Measurements from ENCODE around the gene POLA1. TPM values are rescaled to one million over a fixed set of nuclear protein-coding genes. Genes with fewer than 3 reads are reported as not detected.

POLA1 gene
- total RNA-seq, 1 donor from 2014 or later = 11.1 TPM

- H3K4me3 ChIP-seq = no peak overlapping the region
- no peaks in the 10 kb centered on the region for H3K4me1 ChIP-seq
- H3K27me3 ChIP-seq = no peaks in the 10 kb centered on the region
- H3K27ac ChIP-seq = no peak overlapping the region
- no peaks in the 10 kb centered on the region for H3K36me3 ChIP-seq
- DNase-seq = no peak
- intact Hi-C loops (cut with DNase I) = no loop called here
- H3K9me3 ChIP-seq = no peaks in the 10 kb centered on the region
- no peak for TF ChIP-seq CTCF (IDR thresholded peaks at IDR 0.05)
- ATAC-seq = no peak
These were observed 82.2 kb downstream of the POLA1 start for GRCh38 chrX:24775891-24776290.

- DNase-seq (no peak), ATAC-seq (no peak)
- Histone ChIP-seq H3K36me3 (no peaks in the 10 kb centered on the region), H3K27me3 (no peaks in the 10 kb centered on the region), H3K4me1 (no peaks in the 10 kb centered on the region), H3K4me3 (no peak overlapping the region), H3K27ac (no peak overlapping the region), H3K9me3 (no peaks in the 10 kb centered on the region)
- intact Hi-C loops (cut with DNase I) = no loop called here
- no peak for TF ChIP-seq CTCF (IDR thresholded peaks at IDR 0.05)
These were observed 83.9 kb downstream of the POLA1 start for GRCh38 chrX:24777660-24778059.

DNA sequence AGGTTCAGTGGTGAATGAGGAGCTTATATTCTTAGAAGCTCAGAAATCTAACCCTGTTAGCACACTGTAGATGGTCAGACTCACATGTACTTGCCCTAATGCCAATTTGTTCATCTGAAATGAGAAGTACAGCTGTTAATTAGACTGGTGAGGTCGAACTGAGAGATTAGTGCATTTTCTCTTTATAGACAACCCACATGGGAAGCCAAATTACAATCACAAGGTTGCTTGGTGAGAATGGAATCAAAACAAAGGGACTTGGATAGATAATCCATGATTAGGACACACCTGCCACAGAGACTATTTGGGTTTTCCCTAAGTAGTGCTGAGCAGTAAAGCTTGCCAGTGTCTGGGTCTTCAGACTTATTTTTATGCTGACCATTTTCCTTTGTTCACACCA, 88.3 kb downstream of the POLA1 start:
- no peak for ATAC-seq
- no peak overlapping the region for H3K27ac ChIP-seq
- intact Hi-C loops (cut with DNase I) = no loop called here
- H3K27me3 ChIP-seq = no peaks in the 10 kb centered on the region
- no peaks in the 10 kb centered on the region for H3K4me1 ChIP-seq
- no peak for TF ChIP-seq CTCF (IDR thresholded peaks at IDR 0.05)
- DNase-seq = no peak
- H3K36me3 ChIP-seq = no peaks in the 10 kb centered on the region
- no peak overlapping the region for H3K4me3 ChIP-seq
- H3K9me3 ChIP-seq = no peaks in the 10 kb centered on the region

DNA sequence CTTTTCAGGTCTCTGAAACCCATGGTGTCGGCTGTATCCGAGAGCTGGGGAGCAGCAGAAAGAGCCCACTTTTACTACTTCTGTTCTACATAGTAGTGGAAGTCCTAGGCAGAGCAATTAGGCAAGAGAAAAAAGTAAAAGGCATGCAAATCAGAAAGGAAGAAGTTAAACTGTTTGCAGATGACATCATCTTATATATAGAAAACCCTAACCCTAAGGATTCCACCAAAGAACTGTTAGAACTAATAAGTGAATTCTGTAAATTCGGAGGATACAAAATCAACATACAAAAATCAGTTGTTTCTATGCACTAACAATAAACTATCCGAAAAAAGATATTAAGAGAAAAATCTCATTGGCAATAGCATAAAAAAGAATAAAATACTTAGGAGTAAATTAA, 95.3 kb downstream of the POLA1 start:
- no peaks in the 10 kb centered on the region for H3K4me1 ChIP-seq
- ATAC-seq = no peak
- no peaks in the 10 kb centered on the region for H3K27me3 ChIP-seq
- no peaks in the 10 kb centered on the region for H3K36me3 ChIP-seq
- intact Hi-C loops (cut with DNase I) = no loop called here
- no peak overlapping the region for H3K27ac ChIP-seq
- DNase-seq = no peak
- TF ChIP-seq CTCF (IDR thresholded peaks at IDR 0.05) = no peak
- no peaks in the 10 kb centered on the region for H3K9me3 ChIP-seq
- H3K4me3 ChIP-seq = no peak overlapping the region

DNA sequence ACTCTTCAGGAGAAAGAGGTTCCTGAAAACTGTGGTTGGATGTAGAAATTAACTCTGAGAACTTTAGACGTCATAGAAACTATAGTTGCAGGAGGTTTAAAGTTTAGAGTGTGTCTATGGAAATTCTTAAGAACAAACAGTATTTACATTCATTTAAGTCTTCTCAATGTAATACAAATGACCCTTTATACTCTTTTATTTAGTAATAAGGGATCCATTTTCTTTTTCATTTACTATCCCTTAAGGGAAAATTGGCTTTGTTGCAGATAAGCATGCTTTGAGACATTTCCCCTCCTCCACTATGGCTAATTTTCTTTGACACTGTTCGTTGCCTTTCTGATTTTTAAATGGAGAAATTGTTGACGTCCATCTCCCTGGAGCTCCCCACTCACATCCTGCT, 96.4 kb downstream of the POLA1 start:
- Histone ChIP-seq H3K4me1 (no peaks in the 10 kb centered on the region), H3K4me3 (no peak overlapping the region), H3K9me3 (no peaks in the 10 kb centered on the region), H3K36me3 (no peaks in the 10 kb centered on the region), H3K27me3 (no peaks in the 10 kb centered on the region), H3K27ac (no peak overlapping the region)
- DNase-seq (no peak), ATAC-seq (no peak)
- intact Hi-C loops (cut with DNase I) = no loop called here
- TF ChIP-seq CTCF (IDR thresholded peaks at IDR 0.05) = no peak

DNA sequence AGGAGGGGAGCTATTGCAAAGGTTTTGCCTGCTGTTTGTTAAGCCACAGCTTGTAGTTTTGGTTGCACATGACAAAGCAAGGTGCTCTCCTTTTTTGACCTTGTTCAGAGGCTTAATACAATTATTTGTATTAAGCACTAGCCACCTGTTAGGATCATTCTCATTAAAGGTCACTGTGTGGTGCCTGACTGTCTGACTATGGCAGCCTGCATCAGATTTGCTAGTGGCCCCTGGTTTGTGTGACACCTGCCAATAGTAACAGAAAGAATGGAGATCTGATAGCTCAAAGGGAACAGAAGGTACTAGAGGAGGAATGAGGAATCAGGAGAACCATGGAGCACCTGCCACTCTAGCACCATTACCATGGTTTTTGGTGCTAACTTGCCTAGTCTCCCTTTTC, 102.5 kb downstream of the POLA1 start:
- Histone ChIP-seq H3K4me3 (no peak overlapping the region), H3K27ac (no peak overlapping the region), H3K27me3 (no peaks in the 10 kb centered on the region), H3K36me3 (no peaks in the 10 kb centered on the region), H3K9me3 (no peaks in the 10 kb centered on the region), H3K4me1 (no peaks in the 10 kb centered on the region)
- intact Hi-C loops (cut with DNase I) = no loop called here
- no peak for TF ChIP-seq CTCF (IDR thresholded peaks at IDR 0.05)
- ATAC-seq (no peak), DNase-seq (no peak)
